Inflammatory macrophage treated with lipopolysaccharide for 1 hour (primary cell): ENCODE results near the gene TRIM9.
"Not testable (repeated sequence)": the region's sequence is repeated elsewhere in the genome, so short reads cannot be mapped to it uniquely, and the experiment has no call there.

Experiments
- DNase-seq, 2 donors: peaks; one replicate each; pipeline ENCODE4 v3.0.0-alpha.2; 2020 to 2022

Gene TRIM9

DNA sequence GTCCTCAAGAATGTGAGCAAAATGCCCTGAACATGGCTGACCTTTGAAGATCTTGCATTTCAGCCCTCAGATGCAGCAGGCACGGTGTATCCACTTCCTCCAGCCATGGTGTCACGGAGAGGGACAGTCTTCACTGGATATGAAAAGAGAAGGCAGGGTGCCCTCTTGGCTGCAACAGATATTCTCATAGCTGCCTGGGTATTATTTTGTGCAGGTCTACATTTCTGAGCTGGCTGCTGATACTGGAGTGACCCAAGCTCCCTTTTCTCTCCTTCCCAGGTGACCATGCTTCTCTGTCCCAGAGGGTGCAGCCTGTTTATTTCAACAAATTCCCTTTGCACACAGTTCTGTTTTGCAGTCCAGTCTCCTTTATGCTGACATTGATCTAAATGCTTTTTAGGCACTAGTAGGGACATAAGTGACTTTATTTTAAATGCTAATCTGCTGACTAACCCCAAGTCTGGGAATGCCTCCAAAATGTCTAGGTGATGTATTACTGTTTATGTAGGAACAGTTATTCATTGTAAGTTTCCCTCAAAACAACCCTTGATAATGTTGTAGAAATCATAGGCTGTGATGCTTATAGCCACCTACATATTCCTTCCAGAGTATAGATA lies 133.2 kb downstream of the TRIM9 start:
- DNase-seq, result no peak

GRCh38 chr14:50957296-50957695 lies 137.6 kb downstream of the TRIM9 start:
- DNase-seq, result peak; percentile 36 to 66

DNA sequence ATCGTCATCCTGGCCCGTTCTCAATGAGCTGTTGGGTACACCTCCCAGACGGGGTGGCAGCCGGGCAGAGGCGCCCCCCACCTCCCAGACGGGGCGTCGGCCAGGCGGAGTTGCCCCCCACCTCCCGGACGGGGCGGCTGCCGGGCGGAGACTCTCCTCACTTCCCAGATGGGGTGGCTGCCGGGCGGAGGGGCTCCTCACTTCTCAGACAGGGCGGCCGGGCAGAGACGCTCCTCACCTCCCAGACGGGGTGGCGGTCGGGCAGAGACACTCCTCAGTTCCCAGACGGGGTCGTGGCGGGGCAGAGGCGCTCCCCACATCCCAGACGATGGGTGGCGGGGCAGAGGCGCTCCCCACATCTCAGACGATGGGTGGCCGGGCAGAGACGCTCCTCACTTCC lies 138.5 kb downstream of the TRIM9 start:
- DNase-seq, result not testable (repeated sequence)

DNA sequence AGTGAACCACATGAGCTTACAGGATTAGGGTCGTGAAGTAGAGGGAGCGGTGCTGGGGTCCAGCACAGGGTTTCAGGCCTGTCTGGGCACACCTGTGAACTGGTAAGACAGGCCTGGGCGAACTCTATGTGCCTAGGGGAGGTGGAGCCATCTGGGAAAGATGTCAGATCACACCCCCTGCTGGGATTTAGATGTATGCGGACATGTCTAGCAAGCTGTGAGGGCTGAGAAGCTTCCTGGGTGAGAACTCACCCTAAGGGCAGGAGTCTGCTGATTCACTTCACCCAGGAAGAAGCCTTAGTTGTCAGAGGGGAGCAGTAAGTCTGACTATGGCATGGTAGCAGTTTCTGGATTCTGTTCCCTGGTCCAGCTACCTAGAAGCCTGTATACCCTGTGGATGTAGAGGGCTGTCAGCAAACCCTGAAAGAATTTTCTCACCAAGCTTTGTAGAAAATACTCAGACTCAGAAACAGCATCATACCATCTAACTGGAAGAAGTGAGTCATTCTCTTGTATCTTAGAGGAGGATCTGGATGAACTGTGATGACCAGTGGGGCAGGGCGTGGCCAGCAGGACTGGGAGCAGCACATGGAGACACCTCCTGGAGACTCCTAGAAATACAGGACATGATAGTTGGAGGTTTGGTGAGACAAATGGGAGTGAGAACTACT lies 139.4 kb downstream of the TRIM9 start:
- DNase-seq, result peak; percentile 86 to 88

DNA sequence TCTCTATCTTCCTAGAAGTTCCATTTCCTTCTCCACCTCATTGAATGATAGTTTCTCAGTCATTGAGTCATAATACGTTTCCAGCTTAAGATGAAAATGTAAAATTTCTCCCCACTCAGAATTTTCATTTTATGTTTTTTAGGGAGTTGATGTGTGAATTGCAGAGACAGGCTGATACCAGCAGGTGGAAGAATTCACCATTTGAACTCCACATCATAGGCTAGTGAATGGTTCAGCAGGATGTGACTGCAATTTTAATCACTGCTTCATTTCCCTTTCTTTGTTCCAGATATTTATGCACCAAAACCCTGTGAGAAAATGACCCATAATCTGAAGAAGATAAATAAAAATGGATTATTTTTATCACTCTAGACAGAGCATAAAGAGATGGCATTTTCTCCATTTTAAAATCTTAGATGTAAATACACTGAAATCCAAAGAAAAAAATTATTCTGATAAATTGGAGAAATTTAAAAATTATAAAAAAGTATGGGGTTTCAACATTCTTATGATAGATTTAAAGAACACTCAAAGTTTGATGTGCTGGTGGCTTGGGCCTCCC lies 140.0 kb downstream of the TRIM9 start:
- peak; percentile 38 to 61 for DNase-seq

- peak; percentile 29 to 39 for DNase-seq
These were observed 141.4 kb downstream of the TRIM9 start for GRCh38 chr14:50953502-50953901.

- no peak for DNase-seq
These were observed 143.9 kb downstream of the TRIM9 start for GRCh38 chr14:50951032-50951431.

DNA sequence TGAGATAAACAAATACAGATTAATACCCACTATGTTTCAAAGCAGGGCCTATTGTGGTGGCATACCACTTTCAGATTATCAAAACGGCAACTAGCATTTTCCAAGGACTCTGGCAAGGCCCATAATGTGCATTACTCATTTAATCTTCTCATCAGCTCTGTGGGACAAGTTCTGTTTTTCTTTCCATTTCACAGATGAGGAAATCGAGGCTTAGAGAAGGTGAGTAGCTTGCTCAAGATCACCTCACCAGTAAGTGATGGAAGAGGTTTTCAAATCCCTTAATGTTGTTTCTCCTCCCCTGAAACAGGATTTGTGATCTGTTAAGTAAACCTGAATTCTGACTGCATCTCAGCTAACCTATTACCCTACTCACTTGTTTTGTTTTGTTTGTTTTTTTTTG lies 146.7 kb downstream of the TRIM9 start:
- DNase-seq, result no peak

- no peak for DNase-seq
These were observed 147.5 kb downstream of the TRIM9 start for GRCh38 chr14:50947446-50947845.

- no peak for DNase-seq
These were observed 148.5 kb downstream of the TRIM9 start for GRCh38 chr14:50946234-50946935.

DNA sequence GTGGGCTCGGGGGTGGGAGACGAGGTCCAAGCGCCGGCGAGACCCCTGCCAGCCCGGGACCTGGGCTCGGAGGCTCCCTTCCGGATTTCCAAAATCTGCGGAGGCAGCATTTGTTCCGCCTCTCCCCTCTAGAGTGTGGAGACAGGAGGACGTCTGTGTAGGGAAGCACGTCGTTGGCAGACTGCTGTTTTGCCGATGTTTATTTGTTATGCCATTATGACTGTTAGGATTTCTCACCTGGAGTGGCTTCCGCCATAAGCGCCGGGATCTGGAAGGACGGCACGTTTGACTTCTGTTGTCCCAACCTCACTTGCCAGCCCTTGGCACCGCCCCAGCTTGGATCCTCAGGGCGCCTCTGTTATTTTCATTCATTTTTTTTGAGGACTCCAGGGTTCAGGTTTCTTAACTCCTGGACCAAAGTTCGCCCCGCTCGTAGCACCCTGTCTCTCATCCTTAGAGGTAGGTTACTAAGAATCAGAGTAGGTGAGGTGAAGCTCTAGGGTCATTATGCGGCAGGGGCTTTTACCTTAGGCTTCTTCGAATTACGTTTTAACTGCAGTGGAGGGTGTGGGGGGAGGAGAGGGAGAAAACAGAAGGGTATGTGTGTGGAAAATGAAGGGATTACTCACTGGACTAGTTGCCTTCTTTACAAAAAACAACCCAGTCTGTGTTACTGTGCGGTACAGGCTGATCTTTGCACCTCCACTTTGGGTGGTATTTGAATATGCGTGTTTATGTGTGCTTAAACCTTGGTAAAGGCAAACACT lies 150.1 kb downstream of the TRIM9 start:
- peak; percentile 47 to 49 for DNase-seq

DNA sequence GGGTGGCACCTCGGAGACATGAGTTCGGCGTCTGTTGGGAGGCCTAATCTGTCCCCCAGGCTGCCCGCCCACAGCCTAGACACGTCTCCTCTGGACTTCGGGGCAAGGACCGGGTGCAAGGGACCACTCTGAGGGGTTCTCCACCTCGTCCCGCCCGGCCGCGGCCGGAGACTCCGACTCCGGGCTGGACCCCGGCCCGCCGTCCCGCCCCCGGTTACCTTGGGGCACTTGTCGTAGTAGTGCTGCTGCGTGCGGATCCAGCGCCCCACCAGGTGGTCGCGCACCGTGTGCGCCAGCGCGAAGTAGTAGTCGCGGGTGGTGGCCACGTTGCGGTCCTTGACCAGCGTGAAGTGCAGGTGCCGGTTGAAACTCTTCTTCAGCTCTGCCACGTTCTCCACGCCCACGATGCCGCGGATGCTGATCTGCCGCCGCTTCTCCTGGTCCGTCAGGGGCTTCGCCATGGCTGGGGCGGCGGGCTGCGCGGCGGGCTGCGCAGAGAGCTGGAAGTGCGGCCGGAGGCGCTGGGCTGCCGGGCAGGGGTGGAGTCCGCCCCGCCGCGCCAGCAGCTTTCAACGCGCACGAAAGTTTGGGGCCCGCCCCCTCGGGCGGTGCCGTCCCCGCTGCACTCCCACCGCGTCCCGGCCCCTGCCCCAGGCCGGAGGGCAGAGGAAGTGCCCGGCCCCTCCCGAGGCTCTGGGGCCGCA lies 150.8 kb downstream of the TRIM9 start, which contains the start of gene PYGL:
Gene PYGL (minus strand): TSS at position 541 of the 704 bp plus-strand sequence. CDS start 80 bp downstream, at position 461.
- peak; percentile 72 to 76 for DNase-seq

DNA sequence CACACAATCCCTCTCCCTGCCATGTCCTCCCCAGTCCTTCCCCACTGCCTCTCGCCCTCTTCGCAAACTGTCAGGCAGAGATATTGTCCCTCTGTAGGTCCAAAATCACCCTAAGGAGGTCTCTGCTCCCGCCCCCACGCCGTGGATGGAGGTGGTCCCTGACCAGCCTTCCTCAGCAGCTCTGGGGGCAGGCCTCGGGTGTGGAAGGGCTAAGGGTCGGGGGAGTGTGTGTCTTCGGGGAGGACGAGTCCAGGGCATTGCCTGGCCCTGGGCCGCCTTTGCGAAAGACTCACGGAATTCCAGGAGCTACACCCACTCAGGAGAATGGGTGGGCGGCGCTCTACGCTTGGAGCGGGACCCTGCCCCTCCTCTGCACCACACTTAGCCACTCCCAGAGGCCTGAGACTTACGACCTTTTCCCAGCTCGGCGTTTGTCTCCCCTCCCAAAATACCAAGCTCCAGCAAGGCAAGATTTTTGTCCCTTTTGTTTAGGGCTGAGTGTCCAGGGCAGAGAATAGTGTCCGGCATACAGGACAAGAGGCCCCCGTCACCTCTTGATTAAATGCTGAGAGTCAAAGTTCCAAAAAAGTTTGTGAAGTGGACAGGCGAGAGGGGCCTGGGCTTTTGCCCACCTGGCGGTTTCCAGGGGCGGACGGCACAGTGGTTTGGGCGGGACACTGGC lies 151.5 kb downstream of the TRIM9 start:
- DNase-seq, result no peak

- DNase-seq, result not testable (repeated sequence)
These were observed 153.3 kb downstream of the TRIM9 start for GRCh38 chr14:50941638-50942037.

GRCh38 chr14:50941151-50941550 lies 153.8 kb downstream of the TRIM9 start:
- no peak for DNase-seq

DNA sequence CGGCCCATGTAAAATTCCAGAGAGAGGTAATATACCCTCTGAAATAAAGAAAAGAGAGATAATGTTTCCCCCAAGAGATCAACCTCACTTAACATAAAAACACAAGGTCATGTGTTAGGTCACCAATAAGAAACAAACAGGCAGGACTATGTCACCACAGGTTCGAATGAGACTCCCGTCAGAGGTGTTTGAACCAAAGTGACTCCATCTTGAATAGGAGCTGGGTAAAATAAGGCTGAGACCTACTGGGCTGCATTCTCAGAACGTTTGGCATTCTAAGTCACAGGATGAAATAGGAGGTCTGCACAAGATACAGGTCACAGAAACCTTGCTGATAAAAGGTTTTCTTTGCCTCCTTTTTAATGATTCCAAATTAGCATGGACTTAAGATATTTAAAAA lies 157.1 kb downstream of the TRIM9 start:
- no peak for DNase-seq

DNA sequence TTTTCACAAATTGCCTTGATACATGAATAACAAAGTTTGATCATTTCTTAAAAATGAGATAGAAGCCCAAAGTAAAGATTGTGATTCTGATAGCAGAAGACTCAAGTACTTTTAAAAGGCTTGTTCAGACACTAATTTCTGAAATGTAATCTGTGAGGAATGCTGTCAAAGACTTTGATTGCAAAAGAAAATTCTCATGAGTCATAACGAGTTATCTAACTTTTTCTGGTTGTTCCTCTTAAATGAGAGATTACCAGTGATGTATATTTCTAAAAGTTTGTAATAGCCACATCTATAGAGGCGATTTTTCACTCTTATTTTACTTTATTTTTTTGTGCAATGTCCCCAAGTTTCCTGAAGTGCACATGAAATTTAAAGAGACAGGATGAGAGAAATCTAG lies 157.6 kb downstream of the TRIM9 start:
- DNase-seq, result peak; percentile 82 to 89

DNA sequence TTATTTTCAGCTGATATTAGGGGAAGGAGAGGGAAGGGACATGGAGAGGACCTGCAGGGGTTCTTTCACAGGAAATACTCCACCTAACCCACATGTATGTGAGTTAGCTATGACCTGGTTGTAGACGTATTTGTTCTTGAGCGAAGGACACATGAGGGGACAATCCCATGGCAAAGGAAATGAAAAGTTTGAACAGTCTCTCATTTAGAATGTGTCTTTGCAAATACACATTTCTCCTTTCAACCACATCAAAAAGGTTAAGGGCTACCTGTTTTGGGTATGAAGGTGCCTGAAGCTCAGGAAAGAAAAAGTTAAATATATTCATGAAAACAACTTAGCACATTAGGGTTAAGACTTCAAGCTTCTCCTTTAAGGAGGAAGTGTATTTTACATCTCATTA lies 158.0 kb downstream of the TRIM9 start:
- no peak for DNase-seq

GRCh38 chr14:50936016-50936340 lies 158.9 kb downstream of the TRIM9 start:
- no peak for DNase-seq

DNA sequence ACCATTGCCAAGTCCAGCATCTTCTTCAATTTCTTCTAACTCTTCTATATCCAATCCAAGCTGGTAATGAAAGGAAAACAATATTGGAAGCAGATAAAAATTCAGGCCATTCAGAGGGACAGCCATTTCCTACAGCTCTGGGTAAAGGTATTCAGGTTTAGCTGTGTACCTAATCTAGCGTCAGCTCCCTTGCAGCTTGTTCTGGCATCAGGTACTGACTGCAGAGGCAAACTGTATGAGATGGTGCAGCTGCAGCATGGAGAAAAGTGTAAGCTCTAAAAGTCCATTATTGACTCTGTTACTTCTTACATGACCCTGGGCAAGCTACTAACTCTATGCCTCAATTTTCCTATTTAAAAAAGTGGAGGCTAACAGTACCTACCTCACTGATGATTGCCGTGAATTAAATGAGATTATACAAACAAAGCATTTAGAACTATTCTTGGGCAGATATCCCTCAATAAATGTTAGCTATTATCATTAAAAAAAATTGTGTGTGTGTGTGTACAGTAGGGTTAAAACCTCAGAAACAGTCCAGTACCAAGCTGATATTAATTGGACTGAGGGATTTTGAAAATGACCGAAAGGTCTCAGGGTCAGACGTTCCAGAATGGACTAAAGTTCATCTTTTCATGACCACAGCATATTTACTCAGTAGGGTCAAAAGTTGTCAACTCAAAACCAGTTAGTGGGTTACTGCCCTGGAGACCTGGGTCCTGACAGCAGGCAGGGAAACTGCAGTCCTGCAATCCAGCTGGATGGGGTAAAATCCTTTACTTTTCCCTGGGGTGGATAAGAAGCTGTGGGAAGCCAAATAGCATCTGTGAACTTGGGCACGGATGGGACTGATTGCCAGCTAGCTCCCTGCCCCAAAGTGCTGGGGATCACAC lies 159.5 kb downstream of the TRIM9 start:
- DNase-seq, result no peak
